Measurements from ENCODE around the gene HOXD10.

Gene HOXD10

GRCh38 chr2:176085120-176085788 is 31.3 kb upstream of the HOXD10 start:
- H3K9me3 ChIP-seq (ENCODE audit: low read length), result no peaks in the 10 kb centered on the region
- H3K9ac ChIP-seq (ENCODE audit: low read length), result no peak overlapping the region
- peaks cover 24% of the 10 kb centered on the region for H3K4me1 ChIP-seq (ENCODE audit: insufficient read depth, low read length)
- no peaks in the 10 kb centered on the region for H3K36me3 ChIP-seq (ENCODE audit: insufficient read depth, low read length)
- H3K27me3 ChIP-seq (ENCODE audit: control insufficient read depth in 1 of 2, insufficient read depth in 2 of 2, low read length in 2 of 2), result peaks cover 99 to 100% of the 10 kb centered on the region in 2 donors
- H3K27ac ChIP-seq (ENCODE audit: low read depth, low read length), result no peak overlapping the region
- no peak overlapping the region for H3K4me3 ChIP-seq (ENCODE audit: low read depth in 1 of 2, low read length in 2 of 2)

- Histone ChIP-seq H3K27ac (ENCODE audit: low read depth, low read length) (no peak overlapping the region), H3K4me3 (ENCODE audit: low read depth in 1 of 2, low read length in 2 of 2) (no peak overlapping the region), H3K27me3 (ENCODE audit: control insufficient read depth in 1 of 2, insufficient read depth in 2 of 2, low read length in 2 of 2) (peaks cover 98 to 100% of the 10 kb centered on the region in 2 donors), H3K9ac (ENCODE audit: low read length) (no peak overlapping the region), H3K36me3 (ENCODE audit: insufficient read depth, low read length) (no peaks in the 10 kb centered on the region), H3K4me1 (ENCODE audit: insufficient read depth, low read length) (peaks cover 24% of the 10 kb centered on the region), H3K9me3 (ENCODE audit: low read length) (no peaks in the 10 kb centered on the region)
These were observed 30.5 kb upstream of the HOXD10 start for GRCh38 chr2:176085861-176086771.

- Histone ChIP-seq H3K4me1 (ENCODE audit: insufficient read depth, low read length) (peaks cover 24% of the 10 kb centered on the region), H3K4me3 (ENCODE audit: low read depth in 1 of 2, low read length in 2 of 2) (peak overlapping the region in 1 of 2 donors; percentile 42), H3K9me3 (ENCODE audit: low read length) (no peaks in the 10 kb centered on the region), H3K27me3 (ENCODE audit: control insufficient read depth in 1 of 2, insufficient read depth in 2 of 2, low read length in 2 of 2) (peaks cover 91 to 100% of the 10 kb centered on the region in 2 donors), H3K36me3 (ENCODE audit: insufficient read depth, low read length) (no peaks in the 10 kb centered on the region), H3K27ac (ENCODE audit: low read depth, low read length) (no peak overlapping the region), H3K9ac (ENCODE audit: low read length) (no peak overlapping the region)
These were observed 29.1 kb upstream of the HOXD10 start for GRCh38 chr2:176087330-176088047.

GRCh38 chr2:176088048-176088936 is 28.3 kb upstream of the HOXD10 start:
- H3K4me1 ChIP-seq (ENCODE audit: insufficient read depth, low read length), result peaks cover 22% of the 10 kb centered on the region
- no peak overlapping the region for H3K27ac ChIP-seq (ENCODE audit: low read depth, low read length)
- no peak overlapping the region for H3K9ac ChIP-seq (ENCODE audit: low read length)
- H3K4me3 ChIP-seq (ENCODE audit: low read depth in 1 of 2, low read length in 2 of 2), result peak overlapping the region; percentile 2 to 42
- H3K27me3 ChIP-seq (ENCODE audit: control insufficient read depth in 1 of 2, insufficient read depth in 2 of 2, low read length in 2 of 2), result peaks cover 85 to 99% of the 10 kb centered on the region in 2 donors
- no peaks in the 10 kb centered on the region for H3K36me3 ChIP-seq (ENCODE audit: insufficient read depth, low read length)
- H3K9me3 ChIP-seq (ENCODE audit: low read length), result no peaks in the 10 kb centered on the region

- no peak overlapping the region for H3K9ac ChIP-seq (ENCODE audit: low read length)
- H3K9me3 ChIP-seq (ENCODE audit: low read length), result peaks cover 3% of the 10 kb centered on the region
- peaks cover 27% of the 10 kb centered on the region for H3K4me1 ChIP-seq (ENCODE audit: insufficient read depth, low read length)
- H3K36me3 ChIP-seq (ENCODE audit: insufficient read depth, low read length), result no peaks in the 10 kb centered on the region
- H3K4me3 ChIP-seq (ENCODE audit: low read depth in 1 of 2, low read length in 2 of 2), result no peak overlapping the region
- H3K27ac ChIP-seq (ENCODE audit: low read depth, low read length), result no peak overlapping the region
- peaks cover 85 to 99% of the 10 kb centered on the region in 2 donors for H3K27me3 ChIP-seq (ENCODE audit: control insufficient read depth in 1 of 2, insufficient read depth in 2 of 2, low read length in 2 of 2)
These were observed 27.4 kb upstream of the HOXD10 start for GRCh38 chr2:176088937-176089842.

GRCh38 chr2:176089843-176090395 is 26.7 kb upstream of the HOXD10 start:
- no peaks in the 10 kb centered on the region for H3K36me3 ChIP-seq (ENCODE audit: insufficient read depth, low read length)
- H3K9ac ChIP-seq (ENCODE audit: low read length), result no peak overlapping the region
- no peak overlapping the region for H3K4me3 ChIP-seq (ENCODE audit: low read depth in 1 of 2, low read length in 2 of 2)
- H3K27ac ChIP-seq (ENCODE audit: low read depth, low read length), result no peak overlapping the region
- peaks cover 3% of the 10 kb centered on the region for H3K9me3 ChIP-seq (ENCODE audit: low read length)
- H3K27me3 ChIP-seq (ENCODE audit: control insufficient read depth in 1 of 2, insufficient read depth in 2 of 2, low read length in 2 of 2), result peaks cover 85 to 99% of the 10 kb centered on the region in 2 donors
- H3K4me1 ChIP-seq (ENCODE audit: insufficient read depth, low read length), result peaks cover 25% of the 10 kb centered on the region

GRCh38 chr2:176090862-176091261 is 25.7 kb upstream of the HOXD10 start:
- peaks cover 21% of the 10 kb centered on the region for H3K4me1 ChIP-seq (ENCODE audit: insufficient read depth, low read length)
- no peak overlapping the region for H3K4me3 ChIP-seq (ENCODE audit: low read depth in 1 of 2, low read length in 2 of 2)
- H3K36me3 ChIP-seq (ENCODE audit: insufficient read depth, low read length), result no peaks in the 10 kb centered on the region
- peaks cover 85 to 99% of the 10 kb centered on the region in 2 donors for H3K27me3 ChIP-seq (ENCODE audit: control insufficient read depth in 1 of 2, insufficient read depth in 2 of 2, low read length in 2 of 2)
- peaks cover 3% of the 10 kb centered on the region for H3K9me3 ChIP-seq (ENCODE audit: low read length)
- no peak overlapping the region for H3K9ac ChIP-seq (ENCODE audit: low read length)
- no peak overlapping the region for H3K27ac ChIP-seq (ENCODE audit: low read depth, low read length)

GRCh38 chr2:176091329-176092258 is 25.0 kb upstream of the HOXD10 start:
- Histone ChIP-seq H3K9me3 (ENCODE audit: low read length) (peaks cover 3% of the 10 kb centered on the region), H3K36me3 (ENCODE audit: insufficient read depth, low read length) (no peaks in the 10 kb centered on the region), H3K27me3 (ENCODE audit: control insufficient read depth in 1 of 2, insufficient read depth in 2 of 2, low read length in 2 of 2) (peaks cover 84 to 99% of the 10 kb centered on the region in 2 donors), H3K4me3 (ENCODE audit: low read depth in 1 of 2, low read length in 2 of 2) (no peak overlapping the region), H3K27ac (ENCODE audit: low read depth, low read length) (no peak overlapping the region), H3K9ac (ENCODE audit: low read length) (no peak overlapping the region), H3K4me1 (ENCODE audit: insufficient read depth, low read length) (peaks cover 15% of the 10 kb centered on the region)
